HFF-Myc (cell line): Measurements from ENCODE around the gene METTL13.
A peak's percentile ranks its signal among the peaks of the same experiment; 100 is the strongest.

Experiments used
- DNase-seq: peaks from one replicate; pipeline ENCODE4 v3.0.0-alpha.2; 2011; ENCODE audit warnings: low read depth; ENCODE audit errors: extremely low read depth
- H3K4me3 ChIP-seq: replicated peaks from 2 replicates; pipeline ENCODE4 v1.5.1; 2011; ENCODE audit warnings: low read depth, mild to moderate bottlenecking, control low read depth, low read length
- TF ChIP-seq, protein P1 (sequence below): IDR thresholded peaks from 2 replicates; pipeline ENCODE4 v1.5.1; 2012; ENCODE audit warnings: mild to moderate bottlenecking, low read depth, low read length, control low read depth; ENCODE audit errors: missing control alignments

METTL13 gene

DNA sequence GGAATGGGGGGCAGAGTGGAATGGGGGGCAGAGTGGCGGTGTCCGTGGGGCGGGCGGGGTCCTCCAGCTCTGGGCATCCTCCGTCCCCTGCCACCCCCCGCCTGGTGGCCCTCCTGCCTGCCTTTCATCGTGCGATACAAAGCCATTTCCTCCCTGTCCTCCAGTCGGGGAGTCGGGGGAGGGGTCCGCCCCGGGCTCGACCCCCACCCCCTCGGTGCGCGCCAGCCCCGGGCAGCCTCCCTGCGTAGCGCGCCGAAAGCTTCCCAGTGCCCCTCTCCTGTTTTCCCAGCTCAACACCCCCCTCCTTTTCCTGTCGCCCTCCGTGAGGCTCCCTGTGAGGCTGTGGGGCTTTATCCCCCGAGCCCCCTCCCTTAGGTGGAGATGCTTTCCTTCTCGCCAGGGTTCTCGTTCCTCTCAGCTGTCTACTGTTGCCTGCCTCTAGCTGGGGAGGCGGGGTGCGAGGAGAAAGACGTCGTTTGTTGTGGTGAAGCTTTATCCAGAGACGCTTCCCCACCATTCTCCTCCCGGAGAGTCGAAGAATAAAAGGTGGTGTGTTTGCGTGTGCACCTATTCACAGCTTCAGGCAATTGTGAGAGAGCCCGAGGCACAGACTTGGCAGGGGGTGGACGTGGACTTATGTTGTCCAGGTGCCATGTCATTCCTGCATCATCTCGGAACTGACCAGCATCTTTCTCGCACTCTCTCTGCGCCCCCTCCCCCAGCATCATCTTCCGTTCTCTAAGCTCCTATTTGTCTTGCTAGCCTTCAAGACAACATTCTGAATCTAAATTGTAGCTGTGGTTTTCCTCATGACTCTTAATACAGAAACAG, 60.7 kb downstream of the METTL13 start:
- DNase-seq = no peak
- H3K4me3 ChIP-seq = peak overlapping the region; percentile 48
- TF ChIP-seq, protein P1, sequence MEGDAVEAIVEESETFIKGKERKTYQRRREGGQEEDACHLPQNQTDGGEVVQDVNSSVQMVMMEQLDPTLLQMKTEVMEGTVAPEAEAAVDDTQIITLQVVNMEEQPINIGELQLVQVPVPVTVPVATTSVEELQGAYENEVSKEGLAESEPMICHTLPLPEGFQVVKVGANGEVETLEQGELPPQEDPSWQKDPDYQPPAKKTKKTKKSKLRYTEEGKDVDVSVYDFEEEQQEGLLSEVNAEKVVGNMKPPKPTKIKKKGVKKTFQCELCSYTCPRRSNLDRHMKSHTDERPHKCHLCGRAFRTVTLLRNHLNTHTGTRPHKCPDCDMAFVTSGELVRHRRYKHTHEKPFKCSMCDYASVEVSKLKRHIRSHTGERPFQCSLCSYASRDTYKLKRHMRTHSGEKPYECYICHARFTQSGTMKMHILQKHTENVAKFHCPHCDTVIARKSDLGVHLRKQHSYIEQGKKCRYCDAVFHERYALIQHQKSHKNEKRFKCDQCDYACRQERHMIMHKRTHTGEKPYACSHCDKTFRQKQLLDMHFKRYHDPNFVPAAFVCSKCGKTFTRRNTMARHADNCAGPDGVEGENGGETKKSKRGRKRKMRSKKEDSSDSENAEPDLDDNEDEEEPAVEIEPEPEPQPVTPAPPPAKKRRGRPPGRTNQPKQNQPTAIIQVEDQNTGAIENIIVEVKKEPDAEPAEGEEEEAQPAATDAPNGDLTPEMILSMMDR = no peak

GRCh38 chr1:171844381-171844780, 62.9 kb downstream of the METTL13 start:
- H3K4me3 ChIP-seq = no peak overlapping the region
- no peak for DNase-seq
- TF ChIP-seq, protein P1 = no peak

GRCh38 chr1:171845998-171846397, 64.5 kb downstream of the METTL13 start:
- TF ChIP-seq, protein P1 = no peak
- H3K4me3 ChIP-seq = no peak overlapping the region
- DNase-seq = no peak
